ENCODE data around the gene BAIAP2L2.
"Not testable (repeated sequence)": the region's sequence is repeated elsewhere in the genome, so short reads cannot be mapped to it uniquely, and the experiment has no call there.

The BAIAP2L2 gene

DNA sequence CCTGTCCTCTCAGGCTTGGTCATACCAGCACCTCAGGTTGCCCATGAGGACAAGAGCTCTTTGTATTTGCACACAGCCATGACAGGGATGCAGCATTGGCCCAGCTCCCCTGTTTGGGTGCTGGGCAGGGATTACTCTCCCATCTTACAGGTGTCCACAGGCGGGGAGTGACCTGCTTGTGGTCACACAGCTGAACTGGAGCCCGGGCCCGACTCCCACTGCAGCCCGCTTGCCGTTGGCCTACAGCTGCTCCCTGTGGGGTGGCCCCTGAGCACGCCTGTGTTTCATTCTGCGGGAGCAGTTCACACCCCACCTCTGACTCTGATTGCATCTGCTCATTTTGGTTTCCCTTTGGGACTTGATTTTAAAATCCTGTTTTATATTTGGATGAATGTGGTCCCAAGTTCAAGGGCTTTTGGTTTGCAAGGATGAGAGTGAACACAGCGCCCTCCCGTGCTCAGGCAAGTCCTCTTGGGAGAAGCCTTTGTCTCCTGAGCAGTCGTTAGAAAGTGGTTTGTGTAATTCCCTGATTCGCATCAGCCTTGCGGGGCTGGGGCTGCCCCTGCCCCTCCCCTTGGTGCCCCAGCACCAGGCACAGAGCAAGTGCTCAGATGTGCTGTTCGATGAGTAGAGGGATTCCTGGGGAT lies 44.0 kb downstream of the BAIAP2L2 start:
- no peak for FAIRE-seq

DNA sequence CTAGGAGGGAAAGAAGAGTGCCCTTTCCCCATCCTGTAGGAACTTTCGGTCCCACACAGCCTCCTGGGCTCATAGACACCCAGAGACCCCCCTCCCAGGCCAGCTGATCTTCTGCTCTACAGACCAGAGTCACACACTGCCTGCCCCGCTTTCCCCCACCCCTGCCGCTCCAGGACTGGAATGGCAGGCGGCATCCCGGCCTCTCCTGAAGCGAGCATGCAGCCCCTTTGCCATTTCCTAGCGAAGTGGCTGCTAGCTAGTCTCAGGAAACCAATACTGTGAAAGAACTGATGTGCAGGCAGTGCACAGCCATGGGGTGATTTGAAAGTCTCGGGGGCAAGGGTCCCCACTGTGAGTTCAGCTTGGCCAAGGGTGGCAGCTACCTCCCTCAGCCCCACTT lies 44.9 kb downstream of the BAIAP2L2 start:
- FAIRE-seq: no peak

DNA sequence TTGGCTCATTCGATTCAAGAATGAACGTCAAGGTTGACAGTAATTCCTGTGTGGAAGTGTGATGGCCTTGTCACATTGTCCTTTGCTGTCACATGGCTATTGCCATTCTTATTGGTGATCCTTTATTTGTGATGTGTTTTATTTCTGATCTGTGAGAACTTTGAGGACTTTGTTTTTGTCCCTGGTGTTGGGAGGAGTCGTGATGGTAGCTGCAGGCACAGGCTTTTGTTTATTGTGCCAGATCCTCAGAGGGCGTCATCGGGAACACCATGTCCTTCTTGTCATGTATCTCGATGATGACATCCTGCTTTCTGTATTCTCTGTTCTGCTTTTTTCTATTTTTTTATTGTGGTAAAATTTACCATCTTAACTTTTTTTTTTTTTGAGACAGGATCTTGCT lies 47.7 kb downstream of the BAIAP2L2 start:
- FAIRE-seq: no peak

DNA sequence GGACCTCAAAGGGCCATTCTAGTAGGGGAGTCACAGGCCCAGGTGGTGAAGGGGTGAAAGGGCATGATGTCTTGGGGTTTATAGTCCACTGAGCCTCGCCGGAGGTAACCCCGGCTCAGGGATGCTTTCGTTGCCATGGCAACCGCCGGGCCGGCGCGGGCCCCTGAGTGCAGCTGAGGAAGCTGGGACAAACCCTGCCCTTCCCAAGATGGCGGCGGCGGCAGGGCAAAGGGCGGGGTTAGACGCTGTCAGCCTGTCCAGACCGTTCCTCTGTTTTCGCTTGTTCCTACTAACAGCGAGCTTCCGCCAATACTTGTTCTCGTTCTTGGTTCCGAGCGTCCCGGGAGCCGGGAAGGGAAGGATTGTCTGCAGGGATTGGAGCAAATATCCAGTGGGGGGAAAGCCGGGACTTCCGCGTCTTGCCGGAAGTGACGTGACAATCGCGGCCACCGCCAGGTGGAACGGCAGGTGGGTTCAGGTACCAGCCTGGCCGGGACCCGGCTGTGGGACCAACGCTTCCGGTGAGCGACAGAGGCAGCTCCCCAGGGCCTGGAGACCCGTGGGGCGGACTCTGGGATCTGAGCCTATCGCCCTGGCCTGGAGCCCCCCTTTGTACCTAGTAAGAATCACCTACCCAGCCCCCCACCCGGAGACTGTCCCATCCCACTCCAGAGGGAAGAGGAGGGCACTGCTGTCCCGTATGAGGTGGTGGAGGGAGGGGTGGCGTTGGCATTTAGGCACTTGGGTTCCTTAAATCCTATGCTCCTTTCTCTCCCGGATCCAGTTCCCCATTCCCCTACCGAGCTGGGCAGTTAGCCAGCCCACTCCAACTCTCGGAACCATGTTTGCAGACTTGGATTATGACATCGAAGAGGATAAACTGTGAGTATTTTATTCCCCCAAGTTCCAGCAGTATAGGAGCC lies 53.3 kb downstream of the BAIAP2L2 start, which contains the start of gene PICK1:
Gene PICK1 (plus strand): TSS at position 436 of the 923 bp plus-strand sequence. CDS start 406 bp downstream, at position 842.
- FAIRE-seq: peak; percentile 19

DNA sequence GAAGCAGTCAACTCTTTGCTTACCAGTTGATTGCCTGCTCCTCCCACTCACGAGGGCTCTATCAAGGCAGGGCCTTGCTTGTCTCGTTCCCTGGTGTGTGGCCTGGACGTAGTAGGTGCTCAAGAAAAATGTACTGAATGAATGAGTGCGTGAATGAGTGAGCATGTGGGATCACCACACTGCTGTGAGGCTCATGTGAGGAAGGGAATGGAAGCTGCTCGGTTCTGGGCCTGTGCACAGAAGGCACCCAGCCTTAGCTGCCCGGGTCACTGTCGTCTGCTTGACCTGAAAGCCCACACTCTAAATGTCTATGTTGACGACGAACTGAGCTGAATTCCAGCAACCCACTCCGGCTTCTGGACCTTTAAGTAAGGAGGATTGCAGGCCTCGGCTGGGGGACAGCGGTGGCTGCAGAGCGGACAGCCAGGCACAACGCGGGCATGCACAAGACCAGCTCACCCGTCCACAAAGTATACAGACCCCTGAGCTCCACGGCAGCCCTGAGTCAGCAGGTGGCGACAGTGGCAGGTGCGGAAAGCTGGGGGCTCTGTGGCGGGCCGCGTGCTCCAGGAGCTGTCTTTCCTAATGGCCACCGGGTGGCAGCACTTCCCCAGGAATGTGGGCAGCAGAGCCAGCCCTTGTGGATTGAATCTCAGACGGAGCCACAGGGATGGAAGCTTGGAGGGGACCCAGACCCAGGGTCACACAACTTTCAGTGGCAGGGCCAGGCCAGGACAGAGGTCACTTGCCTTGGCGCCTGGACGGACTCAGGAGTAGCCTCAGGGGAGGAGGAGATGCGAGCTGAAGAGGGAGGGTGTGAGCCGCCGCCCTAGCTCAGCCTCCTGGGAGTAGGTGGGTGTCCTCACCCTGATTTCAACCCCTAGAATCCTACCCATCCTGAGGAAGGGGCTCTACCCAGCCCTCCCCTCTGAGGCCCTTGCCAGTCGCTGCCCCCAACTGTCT lies 58.3 kb downstream of the BAIAP2L2 start:
- FAIRE-seq: no peak

DNA sequence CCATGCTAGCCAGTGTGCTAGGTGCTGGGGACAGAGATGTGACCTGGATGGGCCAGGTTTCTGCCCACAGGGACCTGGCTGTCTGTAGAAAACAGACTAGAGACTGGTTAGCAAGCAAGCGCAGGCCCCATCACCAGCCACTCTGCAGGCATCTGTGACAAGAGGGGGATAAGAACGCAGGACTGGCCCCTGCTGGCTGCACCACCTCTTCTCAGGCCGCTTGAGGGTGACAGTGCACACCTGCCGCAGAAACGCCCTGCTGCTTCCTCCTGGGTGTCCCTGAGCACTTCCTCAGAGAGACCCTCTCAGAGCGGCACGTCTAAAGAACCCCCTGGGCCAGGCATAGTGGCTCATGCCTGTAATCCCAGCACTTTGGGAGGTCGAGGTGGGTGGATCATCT lies 59.2 kb downstream of the BAIAP2L2 start:
- FAIRE-seq: no peak

DNA sequence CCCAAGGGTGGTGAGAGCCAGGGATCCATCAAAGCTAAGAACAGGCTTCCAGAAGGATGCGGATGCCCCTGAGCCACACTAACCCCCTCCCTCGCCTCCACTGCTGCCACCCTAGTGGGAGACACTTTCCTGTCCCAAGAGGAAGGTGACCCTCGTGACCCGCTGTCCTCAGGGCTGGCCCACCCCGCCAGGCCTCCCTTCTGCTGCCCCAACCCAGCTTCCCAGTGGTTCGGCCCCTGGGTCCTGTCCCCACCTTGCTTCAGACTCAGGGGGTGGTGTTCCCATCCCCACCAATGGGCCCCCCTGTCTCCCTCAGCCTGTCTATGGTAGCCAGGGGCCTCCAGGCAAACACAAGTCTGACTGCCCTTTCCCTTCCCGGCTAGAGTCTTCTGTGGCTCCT lies 59.8 kb downstream of the BAIAP2L2 start:
- FAIRE-seq: no peak

DNA sequence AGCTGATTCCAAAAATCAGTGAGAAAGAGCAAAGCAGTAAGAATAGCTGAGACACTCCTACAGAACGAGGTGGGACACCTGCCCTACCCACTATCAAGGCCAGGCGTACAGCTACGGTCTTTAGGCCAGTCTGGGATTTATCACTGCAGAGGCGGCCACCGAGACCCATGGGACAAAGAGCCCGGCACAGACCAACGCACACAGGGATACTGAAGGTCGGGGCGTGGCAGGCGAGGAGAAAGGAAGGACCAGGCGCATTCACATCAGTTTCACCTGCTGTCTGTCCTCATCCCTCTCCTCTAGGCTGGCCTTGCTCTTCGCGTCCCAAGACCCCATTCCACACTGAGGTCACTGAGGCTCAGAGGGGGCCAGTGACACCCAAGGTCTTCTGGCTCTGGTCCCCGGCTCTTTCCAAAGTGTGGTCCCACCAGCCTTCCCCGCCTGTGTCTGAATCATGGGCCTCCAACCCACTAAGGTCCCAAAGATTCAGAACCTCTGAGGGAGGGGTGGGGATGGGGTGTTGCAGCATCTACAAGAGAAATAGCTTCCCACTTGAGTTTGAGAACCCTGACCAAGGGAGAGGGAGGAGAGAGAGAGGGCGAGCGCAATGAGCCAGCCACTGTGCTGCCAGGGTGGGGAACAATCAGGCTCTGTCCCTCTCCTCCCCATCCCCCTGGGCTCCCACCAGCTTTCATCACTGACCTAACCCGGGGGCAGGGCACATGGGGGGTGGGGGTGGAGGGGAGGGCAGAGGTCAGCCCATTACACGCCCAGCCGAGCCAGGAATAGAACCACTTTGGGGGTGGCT lies 60.5 kb downstream of the BAIAP2L2 start:
- FAIRE-seq: no peak

DNA sequence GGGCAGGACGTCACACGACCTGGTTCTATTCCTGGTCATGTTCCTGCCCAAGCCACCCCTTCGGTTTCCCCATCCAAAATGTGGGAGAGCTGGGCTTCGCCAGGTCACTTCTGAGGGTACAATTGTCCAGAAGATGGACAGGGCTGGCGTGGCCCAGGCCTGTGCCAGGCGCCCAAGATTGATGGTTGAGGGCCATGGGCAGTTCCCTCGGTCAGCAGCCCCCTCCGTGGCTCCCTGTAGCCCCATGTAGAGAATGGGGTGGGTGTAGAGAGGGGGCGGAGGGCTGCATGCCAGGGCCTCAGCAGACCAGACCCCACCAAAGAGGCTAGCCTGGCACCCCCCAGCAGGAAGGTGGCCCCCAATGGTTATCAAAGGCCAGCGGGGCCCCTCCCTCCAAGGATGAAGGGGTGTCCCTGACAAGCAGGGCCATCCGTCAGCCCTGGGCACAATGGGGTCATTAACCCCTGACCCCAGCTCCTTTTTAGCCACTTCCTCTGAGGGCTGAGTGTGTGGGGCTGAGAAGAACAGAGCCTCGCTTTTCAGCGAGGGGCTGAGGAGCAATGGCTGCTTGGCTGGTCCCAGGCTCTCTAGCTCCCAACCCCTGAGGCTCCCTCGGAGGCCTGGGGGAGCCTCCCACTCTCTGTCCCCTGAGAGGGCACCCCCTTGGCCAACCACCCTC lies 64.3 kb downstream of the BAIAP2L2 start:
- FAIRE-seq: no peak

DNA sequence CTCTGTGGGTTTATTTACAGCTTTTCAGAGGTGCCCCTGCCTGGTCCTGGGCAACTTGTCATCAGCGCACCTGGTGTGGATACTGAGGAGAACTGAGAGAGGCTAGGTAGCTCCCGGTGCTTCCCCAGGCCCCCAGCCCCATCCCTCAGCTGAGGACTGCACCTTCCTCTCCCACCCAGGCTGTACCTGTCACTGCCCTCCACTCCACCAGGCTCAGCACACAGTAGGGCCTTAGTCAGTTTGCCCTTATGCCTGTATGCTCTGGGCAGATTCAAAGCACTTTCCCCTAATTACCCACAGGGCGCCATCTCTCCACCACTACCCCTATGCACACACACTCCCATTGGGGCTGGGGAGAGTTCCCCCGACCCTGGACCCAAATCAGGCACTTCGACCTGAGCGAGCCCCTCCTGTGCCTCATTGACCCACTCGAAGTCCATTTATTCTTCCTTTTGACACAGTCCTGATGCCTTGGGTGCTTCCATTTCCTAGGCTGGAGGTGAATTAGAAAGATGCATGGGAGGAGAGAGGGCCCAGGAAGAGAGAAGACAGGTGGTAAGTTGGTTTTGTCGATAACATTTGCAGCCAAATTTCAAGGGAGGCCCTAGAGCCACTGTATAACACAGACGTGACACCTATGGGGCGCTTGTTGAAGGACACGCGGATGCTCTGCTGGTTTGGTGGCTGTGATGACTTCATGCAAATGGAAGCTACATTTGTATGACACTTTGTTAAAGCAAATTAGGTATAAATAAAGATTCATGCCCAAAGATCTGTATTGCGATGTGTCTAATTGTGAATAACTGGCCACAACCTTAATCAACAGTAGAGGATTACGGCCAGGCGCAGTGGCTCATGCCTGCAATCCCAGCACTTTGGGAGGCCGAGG lies 67.1 kb downstream of the BAIAP2L2 start:
- no peak for FAIRE-seq

DNA sequence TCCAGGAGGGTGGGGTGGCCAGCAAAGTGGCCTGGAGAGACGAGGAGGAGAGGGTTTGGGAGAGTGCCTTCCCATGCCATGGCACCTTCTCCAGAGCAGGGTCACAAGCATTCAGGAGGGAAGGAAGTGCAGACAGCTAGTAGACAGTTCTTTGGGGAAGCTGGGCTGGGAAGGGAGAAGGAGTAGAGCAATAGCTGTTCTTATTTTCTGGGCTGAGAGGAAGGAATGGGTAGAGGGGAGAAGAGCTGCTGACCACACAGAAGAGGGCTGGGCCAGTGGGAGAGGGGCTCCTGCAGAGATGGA lies 68.0 kb downstream of the BAIAP2L2 start:
- no peak for FAIRE-seq

DNA sequence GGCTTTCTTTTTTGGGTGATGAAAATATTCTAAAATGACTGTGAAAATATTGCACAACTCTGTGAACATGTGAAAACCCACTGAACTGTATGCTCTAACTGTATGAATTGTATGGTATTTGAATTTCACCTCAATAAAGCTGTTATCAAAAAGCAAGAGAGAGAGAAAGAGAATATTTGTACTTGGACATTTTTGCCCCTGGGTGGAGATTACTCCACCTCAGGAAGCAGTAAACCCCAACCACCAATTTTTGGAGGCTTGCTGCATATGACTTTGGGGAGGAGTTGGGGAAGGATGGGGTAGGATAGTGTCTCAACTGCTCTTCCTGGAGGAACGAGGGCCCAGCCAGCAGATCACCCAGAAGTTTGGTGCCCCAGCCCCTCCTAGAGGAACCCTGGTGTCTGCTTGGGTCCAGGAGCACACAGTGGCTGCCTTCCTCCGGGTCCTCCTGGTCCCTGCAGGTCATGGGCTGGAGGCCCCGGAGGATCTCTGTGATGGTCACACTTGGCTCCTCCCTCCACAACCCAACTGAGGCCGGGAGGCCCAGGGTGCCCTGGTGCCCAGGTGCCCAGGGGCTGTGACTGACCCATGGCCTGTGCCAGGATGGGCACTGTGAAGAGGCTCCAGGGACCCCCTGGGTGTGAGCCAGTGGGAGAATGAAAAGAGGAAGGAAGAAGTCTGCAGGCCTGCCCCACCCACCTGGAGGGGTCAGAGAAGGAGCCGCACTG lies 68.6 kb downstream of the BAIAP2L2 start:
- no peak for FAIRE-seq

DNA sequence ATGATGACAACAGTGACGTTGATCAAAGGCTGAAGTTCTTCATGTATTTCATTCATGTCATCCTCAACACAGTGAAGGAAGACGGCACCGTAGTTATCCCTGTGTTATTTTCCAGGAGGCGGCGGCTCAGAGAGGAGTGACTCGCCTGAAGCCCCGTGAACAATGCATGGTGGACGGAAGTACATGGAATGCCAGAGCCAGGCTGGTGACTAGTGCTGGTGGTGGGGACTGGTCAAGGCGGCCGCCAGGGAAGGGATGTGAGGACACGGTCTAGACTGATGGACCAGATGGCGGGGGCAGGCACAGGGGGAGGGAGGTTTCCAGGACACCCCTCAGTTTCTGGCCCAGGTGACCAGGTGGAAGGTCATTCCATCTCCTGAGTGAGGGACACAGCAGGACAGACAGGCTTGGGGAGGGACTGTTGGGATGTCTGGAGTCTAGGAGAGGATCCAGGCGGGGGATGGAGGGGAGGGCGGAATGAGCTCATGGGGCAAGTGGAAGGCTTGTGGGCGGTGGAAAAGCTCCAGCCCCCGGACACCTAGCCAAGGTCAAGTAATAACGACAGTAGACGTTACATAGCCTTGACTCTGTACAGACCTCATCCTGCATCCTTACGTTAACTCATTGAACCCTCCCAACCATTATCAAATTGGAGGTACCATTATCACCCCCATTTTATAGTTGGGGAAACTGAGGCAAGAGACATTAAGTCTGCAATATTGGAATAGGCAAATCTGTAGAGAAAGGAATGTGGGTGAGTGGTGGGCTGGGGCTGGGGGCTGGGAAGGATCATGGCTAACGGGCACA lies 69.3 kb downstream of the BAIAP2L2 start:
- FAIRE-seq: no peak

DNA sequence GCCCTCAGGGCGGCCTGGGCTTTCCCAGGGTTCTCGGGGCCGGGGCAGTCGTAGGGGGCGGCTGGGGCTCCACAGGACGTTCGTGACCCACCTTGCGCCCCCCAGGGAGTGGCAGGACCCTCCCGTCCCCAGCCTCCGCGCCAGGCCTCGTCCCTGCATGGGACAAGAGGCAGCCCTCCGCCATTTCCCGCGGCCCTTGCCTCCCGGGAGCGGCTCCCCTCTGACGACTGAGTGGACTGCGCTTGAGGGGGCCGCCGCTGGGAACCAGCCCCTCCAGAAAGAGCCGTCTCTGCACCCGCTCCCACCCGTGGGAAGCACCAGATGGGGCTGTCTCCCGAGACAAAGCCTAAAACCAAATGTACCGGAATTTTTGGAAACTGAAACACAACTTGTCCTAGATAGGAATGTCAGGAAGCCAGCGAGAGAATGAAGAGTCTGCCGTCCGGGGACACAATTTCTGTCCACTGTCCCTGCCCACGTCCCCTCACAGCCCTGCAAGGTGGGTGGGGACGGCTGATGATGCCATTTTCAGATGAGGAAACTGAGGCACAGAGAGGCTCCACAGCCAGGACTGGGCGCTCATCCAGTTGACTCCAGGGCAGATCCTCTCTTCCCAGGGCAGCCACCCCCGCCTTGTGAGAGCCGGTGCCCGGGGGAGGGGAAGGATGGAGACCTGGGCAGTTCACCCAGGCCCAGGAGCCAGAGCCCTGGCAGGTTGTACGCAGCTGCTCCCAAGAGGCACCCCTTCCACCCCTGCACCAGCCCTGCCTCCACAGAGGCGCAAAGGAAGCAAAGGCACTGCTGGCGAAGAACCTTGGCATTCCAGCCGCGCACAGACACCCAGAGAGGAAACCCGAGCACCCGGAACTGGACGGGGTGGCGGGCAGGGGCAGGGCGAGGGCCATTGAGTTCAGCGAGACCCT lies 71.3 kb downstream of the BAIAP2L2 start:
- no peak for FAIRE-seq

DNA sequence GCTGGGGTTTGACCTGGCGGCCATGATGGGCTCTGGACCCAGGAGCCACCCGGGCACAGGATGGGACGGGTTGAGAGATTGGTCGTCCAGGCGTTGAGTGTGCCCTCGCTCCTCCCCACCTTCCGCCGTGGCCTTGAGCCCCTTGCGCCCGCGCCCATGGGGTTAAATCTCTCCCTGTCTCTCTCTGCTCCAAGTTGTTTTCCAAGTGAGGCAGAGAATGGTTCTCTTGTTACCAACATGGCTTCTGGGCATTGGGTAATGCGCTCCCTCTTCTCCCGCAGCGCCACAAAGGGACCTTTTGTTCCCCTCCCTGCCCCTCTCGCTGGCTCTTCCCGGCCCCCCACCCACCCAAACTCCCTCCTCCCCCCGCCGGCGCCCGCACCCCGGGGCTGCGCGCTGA lies 72.1 kb downstream of the BAIAP2L2 start:
- FAIRE-seq: no peak

DNA sequence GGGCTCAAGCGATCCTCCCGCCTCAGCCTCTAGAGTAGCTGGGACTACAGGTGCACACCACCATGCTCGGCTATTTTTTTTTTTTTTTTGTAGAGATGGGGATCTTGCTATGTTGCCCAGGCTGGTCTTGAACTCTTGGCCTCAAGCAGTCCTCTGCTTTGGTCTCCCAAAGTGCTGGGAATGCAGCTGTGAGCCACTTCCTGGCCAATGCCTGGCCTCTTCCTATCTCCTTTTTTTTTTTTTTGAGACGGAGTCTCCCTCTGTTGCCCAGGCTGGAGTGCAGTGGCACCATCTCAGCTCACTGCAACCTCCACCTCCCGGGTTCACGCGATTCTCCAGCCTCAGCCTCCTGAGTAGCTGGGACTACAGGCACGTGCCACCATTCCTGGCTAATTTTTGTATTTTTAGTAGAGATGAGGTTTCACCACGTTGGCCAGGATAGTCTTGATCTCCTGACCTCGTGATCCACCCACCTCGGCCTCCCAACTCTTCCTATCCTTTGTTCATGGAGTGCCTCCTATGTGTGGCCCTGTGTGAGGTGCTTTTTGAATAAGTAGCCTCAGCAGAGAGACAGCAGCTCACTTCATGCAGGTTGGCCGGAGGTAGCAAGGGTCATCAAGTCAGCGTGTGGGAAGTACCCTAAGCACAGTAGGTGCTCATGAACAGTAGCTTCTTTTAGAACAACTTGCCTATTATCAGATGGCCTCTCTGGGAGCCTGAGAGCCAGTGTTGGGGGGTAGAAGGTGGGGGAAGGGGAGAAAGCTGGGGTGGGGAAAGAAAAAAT lies 72.9 kb downstream of the BAIAP2L2 start:
- FAIRE-seq: not testable (repeated sequence)
